GM13976 (cell line): ENCODE measurements around the gene HPCA.

Experiments used
- DNase-seq: peaks from one replicate; pipeline ENCODE4 v3.0.0; 2012; ENCODE audit warnings: low spot score
- CTCF ChIP-seq: IDR thresholded peaks from 2 replicates; pipeline ENCODE4 v1.5.1; 2012; ENCODE audit warnings: borderline replicate concordance, mild to moderate bottlenecking; ENCODE audit not compliant: insufficient read depth; ENCODE audit errors: extremely low read depth, missing control alignments, control extremely low read depth
- in situ Hi-C: fragments of 300-500 bp; cut with MboI; formaldehyde crosslinking; loops from one replicate; pipeline ENCODE4 v1.12.0; 2022; ENCODE audit warnings: low sequenced_read_pairs, mixed read lengths, inconsistent platforms; ENCODE audit not compliant: unreplicated experiment

HPCA gene

GRCh38 chr1:32884032-32884372 is 2.3 kb upstream of the HPCA start:
- DNase-seq = no peak
- TF ChIP-seq CTCF = no peak
- in situ Hi-C loops = no loop called here

GRCh38 chr1:32884726-32885125 is 1.6 kb upstream of the HPCA start:
- no peak for DNase-seq
- in situ Hi-C loops = no loop called here
- TF ChIP-seq CTCF = no peak

- in situ Hi-C loops = no loop called here
- no peak for DNase-seq
- TF ChIP-seq CTCF = no peak
These were observed 651 bp upstream of the HPCA start for GRCh38 chr1:32885676-32886003.

GRCh38 chr1:32886828-32887414 is 630 bp downstream of the HPCA start:
- TF ChIP-seq CTCF = no peak
- in situ Hi-C loops = no loop called here
- DNase-seq = no peak

- TF ChIP-seq CTCF = no peak
- in situ Hi-C loops = no loop called here
- DNase-seq = no peak
These were observed 1.3 kb downstream of the HPCA start for GRCh38 chr1:32887623-32888022.

- no peak for DNase-seq
- in situ Hi-C loops = no loop called here
- no peak for TF ChIP-seq CTCF
These were observed 1.8 kb downstream of the HPCA start for GRCh38 chr1:32888134-32888533.
